Choroid plexus epithelial cell (primary cell): ENCODE measurements around the gene RAB38.
A peak's percentile ranks its signal among the peaks of the same experiment; 100 is the strongest.

Experiments
- DNase-seq: peaks from one replicate; pipeline ENCODE4 v3.0.0-alpha.2; 2010; ENCODE audit warnings: low read depth
- H3K4me3 ChIP-seq: 2 replicates; pipeline ENCODE4 v1.5.1; 2011; ENCODE audit warnings: low read depth, mild to moderate bottlenecking, control low read depth, low read length, moderate library complexity
- CTCF ChIP-seq: conservative IDR thresholded peaks from 2 replicates; pipeline ENCODE4 v1.5.1; 2011; ENCODE audit warnings: low read depth, mild to moderate bottlenecking, control low read depth, inconsistent platforms, low read length, moderate library complexity

Gene RAB38

GRCh38 chr11:88158081-88158480, 17.2 kb downstream of the RAB38 start:
- no peak for DNase-seq
- no peak overlapping the region for H3K4me3 ChIP-seq
- no peak for TF ChIP-seq CTCF

- no peak for DNase-seq
- TF ChIP-seq CTCF: no peak
- H3K4me3 ChIP-seq: no peak overlapping the region
Observed at GRCh38 chr11:88157370-88157769, 17.9 kb downstream of the RAB38 start.

DNA sequence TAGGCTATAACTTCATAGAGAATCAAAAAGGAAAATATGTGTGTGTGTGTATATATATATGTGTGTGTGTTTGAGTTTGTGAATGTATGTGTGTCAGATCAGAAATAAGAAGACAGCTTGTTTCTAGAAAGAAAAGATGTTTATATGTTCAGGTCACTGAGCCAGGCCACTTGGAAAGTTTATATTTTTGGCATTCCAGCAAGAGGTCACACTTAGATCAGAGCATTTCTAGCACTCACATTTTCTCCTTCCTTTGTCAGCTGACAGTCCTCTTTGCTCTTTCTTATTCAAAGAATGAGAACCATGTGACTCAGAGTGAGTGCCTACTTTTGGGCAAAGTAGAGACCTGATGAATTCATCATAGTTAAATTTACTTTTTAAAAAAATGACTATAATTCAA, 22.9 kb downstream of the RAB38 start:
- DNase-seq: peak; percentile 34
- TF ChIP-seq CTCF: no peak
- H3K4me3 ChIP-seq: no peak overlapping the region

DNA sequence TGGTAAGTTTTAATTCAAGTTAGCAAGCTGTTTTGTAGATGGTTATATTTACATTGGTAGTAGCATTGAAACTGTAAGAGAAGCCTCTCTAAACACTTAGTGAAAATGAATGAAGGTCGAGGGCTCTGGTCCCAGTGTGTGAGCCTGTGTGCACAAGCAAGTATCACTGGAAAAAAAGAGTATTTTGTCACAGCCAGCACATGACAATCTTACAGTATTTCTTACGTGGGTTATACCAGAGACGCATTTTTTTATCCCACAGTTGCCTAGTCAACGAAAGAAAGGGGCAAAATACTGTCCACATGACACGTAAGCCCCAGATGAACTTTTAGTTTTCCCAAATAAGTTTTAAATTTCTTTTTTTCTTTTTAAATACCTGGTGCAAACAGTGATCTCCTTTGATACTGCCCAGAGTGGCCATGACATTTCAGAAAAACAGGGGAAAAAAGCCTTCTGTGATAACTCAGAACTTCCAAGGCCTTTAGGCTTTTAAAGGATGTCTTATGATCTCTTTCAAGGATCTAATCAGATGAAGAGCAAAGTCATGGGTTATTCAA, 23.5 kb downstream of the RAB38 start:
- TF ChIP-seq CTCF: no peak
- DNase-seq: no peak
- H3K4me3 ChIP-seq: no peak overlapping the region

DNA sequence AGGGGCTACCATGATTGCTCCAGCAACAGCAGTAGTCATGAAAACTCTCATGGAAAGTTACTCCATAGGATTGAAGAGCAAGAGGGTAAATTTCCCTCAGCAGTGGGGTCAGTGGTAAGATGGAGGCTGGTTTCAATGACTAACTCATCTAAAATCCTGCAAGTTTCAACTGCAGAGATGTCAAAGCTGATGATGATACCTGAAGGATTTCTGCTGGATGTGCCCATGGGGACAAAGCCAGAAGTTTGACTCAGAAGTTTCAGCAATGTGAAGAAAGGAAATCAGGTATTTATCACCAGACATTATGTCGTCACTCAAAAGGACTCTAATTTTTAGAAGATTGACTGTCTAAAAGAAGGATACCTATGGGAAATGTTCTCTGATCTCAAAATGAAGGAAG, 29.1 kb downstream of the RAB38 start:
- no peak for DNase-seq
- H3K4me3 ChIP-seq: no peak overlapping the region
- no peak for TF ChIP-seq CTCF

- TF ChIP-seq CTCF: no peak
- no peak overlapping the region for H3K4me3 ChIP-seq
- no peak for DNase-seq
Observed at GRCh38 chr11:88139865-88140264, 35.4 kb downstream of the RAB38 start.

GRCh38 chr11:88131764-88132470, 43.3 kb downstream of the RAB38 start:
- no peak for DNase-seq
- no peak overlapping the region for H3K4me3 ChIP-seq
- no peak for TF ChIP-seq CTCF
